Psoas muscle (tissue), 8 donors: ENCODE measurements around the gene TSPAN32. TPM values are rescaled to one million over a fixed set of nuclear protein-coding genes. Genes with fewer than 3 reads are reported as not detected.

Experiments used
- ATAC-seq, 4 donors: fragments of 200-7000 bp; cut with Tn5 transposase; one replicate each; pipeline ENCODE4 v1.9.1; 2020; ENCODE audit warnings: moderate library complexity in 3 of 4, mild to moderate bottlenecking in 2 of 4
- DNase-seq, 2 donors: peaks; one replicate each; pipeline ENCODE4 v3.0.0-alpha.2; 2020
- H3K27ac ChIP-seq: fragments of 200-600 bp; one replicate; pipeline ENCODE4 v1.8.0; 2022
- H3K27me3 ChIP-seq, 3 donors: fragments of 200-600 bp in 1 of 3; one replicate each; pipeline versions ENCODE4 v1.6.1 to v1.8.0; 2013 to 2022; ENCODE audit warnings: low read length in 2 of 3, mild to moderate bottlenecking in 2 of 3, moderate library complexity in 1 of 3; ENCODE audit not compliant: insufficient read depth in 3 of 3
- H3K36me3 ChIP-seq, 2 donors: fragments of 200-600 bp in 1 of 2; one replicate each; pipeline versions ENCODE4 v1.6.1 to v1.8.0; 2013 to 2022; ENCODE audit warnings: low read depth in 1 of 2, mild to moderate bottlenecking in 1 of 2, moderate library complexity in 1 of 2; ENCODE audit not compliant: insufficient read depth in 1 of 2
- H3K4me1 ChIP-seq: fragments of 200-600 bp; one replicate; pipeline ENCODE4 v1.8.0; 2022
- H3K4me3 ChIP-seq: fragments of 200-600 bp; one replicate; pipeline ENCODE4 v1.8.0; 2022; ENCODE audit warnings: mild to moderate bottlenecking
- H3K9me3 ChIP-seq: fragments of 200-600 bp; one replicate; pipeline ENCODE4 v1.8.0; 2022
- WGBS, 3 donors: extraction: QIAGEN DNeasy Blood & Tissue Kit; methylation state at CpG; one replicate each; pipeline versions ENCODE4 v1.1.6 to v1.1.7; 2013; 5-methylcytosine and 5-hydroxymethylcytosine counted together
- intact Hi-C, 2 donors: fragments of 100-400 bp; cut with DNase I; formaldehyde crosslinking; loops; one replicate each; pipeline versions ENCODE4 v1.11.0 to v1.14.2; 2022
- polyA plus RNA-seq, 3 donors: library from polyadenylated mRNA; stranded (reverse); fragments of 200-250 nt; gene quantifications; one replicate each; pipeline ENCODE4 v1.2.3, GENCODE V29; 2013
- total RNA-seq, 4 donors: library from RNA; stranded (reverse); fragmentation: NEBNext Ultra II Directional in 2 of 4; extraction: Animal tissue kit (Norgen Biotek cat#: 25700) in 2 of 4; gene quantifications; one replicate each; pipeline versions ENCODE4 v1.2.1 to v1.2.4, GENCODE V29; 2021 to 2023
- TF ChIP-seq, protein P1 (sequence below): fragments of 200-600 bp; IDR thresholded peaks from one replicate; pipeline ENCODE4 v1.8.0; 2022; ENCODE audit warnings: antibody characterized with exemption
- donor health status: healthy with polysubstance abuse.
- donor health status: DM: no; HTN: no; CAD: no; lungs with moderate emphysema.
- donor health status: Bipolar disorder and iron deficiency.
- donor health status: healthy.
- donor health status: DM: yes; HTN: yes; CAD: no.
- donor health status: DM: no; HTN: no; CAD: no.
- donor health status: DM: no; HTN: no; CAD: no.
- donor health status: DM: yes; HTN: yes; CAD: no.

The TSPAN32 gene
- total and polyA plus RNA-seq, 7 donors, result 0.04 to 0.56 (median 0.21) TPM; not detected in 1

DNA sequence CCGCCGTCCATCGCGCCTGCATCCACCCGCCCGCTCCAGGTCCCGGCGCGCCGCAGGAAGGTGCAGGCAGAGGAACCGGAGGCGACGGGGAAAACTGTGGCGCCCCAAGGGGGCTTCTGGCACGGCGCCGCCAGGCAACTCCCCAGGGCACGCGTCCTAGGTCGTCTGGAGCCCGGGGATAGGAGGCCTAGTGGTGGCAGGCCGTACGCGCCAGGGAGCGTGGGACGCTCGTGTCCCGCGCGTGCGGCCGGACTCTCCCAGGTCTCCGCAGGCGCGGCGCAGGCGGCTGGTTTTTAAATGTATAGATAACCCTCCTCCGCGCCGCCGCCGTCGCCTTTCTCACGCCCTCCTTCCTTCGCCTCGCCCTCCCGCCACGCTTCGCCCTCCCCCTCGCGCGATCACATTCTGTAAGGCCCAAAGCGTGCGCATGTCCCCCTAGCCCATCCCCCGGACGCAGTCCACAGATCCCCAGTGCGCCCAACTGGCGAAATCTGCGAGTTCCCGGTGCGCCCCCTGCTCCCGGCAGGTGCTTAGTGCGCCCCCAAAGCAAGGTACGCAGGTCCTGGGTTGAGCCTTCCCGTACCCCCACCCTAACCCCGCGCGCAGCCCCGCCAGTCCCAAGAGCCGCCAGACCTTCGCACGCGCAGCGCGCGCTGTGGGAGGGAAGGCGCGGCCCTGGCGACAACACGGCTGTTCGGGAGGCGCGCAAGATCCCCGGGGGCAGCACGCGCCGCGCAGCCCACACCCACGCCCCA is 31.3 kb upstream of the TSPAN32 start, which contains the start of gene ASCL2:
Gene ASCL2, minus strand, starts transcription at position 267 of the 755 bp plus-strand sequence. Its CDS starts 256 bp downstream, at position 11.
- intact Hi-C loops, result no loop called here
- WGBS, 3 donors, result 1 to 3% (median 2%) methylated on average over 57 to 89 of the region's 89 CpGs

DNA sequence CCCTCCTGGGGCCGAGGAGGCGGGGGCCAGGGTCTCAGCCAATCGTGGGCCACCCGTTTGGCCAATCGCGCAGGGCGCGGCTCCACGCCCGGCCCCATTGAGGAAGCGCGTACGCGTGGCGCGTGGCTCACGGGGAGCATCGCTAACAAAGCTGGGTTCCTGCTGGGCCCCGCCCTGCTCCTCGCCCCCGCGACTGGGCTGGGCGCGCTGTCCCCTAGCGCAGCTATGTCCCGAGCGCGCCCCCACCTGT is 30.8 kb upstream of the TSPAN32 start:
- Histone ChIP-seq H3K36me3 (no peaks in the 10 kb centered on the region), H3K4me1 (peaks cover 4% of the 10 kb centered on the region), H3K27ac (no peak overlapping the region), H3K4me3 (peak overlapping the region; percentile 38), H3K27me3 (peaks cover 0 to 84% (median 40%) of the 10 kb centered on the region in 3 donors), H3K9me3 (no peaks in the 10 kb centered on the region)
- ATAC-seq, result no peak
- TF ChIP-seq, protein P1, sequence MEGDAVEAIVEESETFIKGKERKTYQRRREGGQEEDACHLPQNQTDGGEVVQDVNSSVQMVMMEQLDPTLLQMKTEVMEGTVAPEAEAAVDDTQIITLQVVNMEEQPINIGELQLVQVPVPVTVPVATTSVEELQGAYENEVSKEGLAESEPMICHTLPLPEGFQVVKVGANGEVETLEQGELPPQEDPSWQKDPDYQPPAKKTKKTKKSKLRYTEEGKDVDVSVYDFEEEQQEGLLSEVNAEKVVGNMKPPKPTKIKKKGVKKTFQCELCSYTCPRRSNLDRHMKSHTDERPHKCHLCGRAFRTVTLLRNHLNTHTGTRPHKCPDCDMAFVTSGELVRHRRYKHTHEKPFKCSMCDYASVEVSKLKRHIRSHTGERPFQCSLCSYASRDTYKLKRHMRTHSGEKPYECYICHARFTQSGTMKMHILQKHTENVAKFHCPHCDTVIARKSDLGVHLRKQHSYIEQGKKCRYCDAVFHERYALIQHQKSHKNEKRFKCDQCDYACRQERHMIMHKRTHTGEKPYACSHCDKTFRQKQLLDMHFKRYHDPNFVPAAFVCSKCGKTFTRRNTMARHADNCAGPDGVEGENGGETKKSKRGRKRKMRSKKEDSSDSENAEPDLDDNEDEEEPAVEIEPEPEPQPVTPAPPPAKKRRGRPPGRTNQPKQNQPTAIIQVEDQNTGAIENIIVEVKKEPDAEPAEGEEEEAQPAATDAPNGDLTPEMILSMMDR, result no peak
- DNase-seq, result peak; percentile 48 to 65
- intact Hi-C loops, result no loop called here
- 0 to 4% (median 2%) methylated on average over 28 of the region's 28 CpGs for WGBS, 3 donors

More for the DNA sequence above, 31.3 kb upstream of the TSPAN32 start, which contains the start of gene ASCL2:
- Histone ChIP-seq H3K27ac (no peak within 1 kb of the TSS), H3K9me3 (no peaks in the 10 kb centered on the region), H3K36me3 (no peaks in the 10 kb centered on the region), H3K27me3 (peaks cover 0 to 81% (median 42%) of the 10 kb centered on the region in 3 donors), H3K4me1 (peaks cover 4% of the 10 kb centered on the region), H3K4me3 (peak within 1 kb of the TSS; percentile 46)
- DNase-seq (peak in 1 of 2 donors; percentile 46), ATAC-seq (no peak)
- TF ChIP-seq, protein P1, result no peak

DNA sequence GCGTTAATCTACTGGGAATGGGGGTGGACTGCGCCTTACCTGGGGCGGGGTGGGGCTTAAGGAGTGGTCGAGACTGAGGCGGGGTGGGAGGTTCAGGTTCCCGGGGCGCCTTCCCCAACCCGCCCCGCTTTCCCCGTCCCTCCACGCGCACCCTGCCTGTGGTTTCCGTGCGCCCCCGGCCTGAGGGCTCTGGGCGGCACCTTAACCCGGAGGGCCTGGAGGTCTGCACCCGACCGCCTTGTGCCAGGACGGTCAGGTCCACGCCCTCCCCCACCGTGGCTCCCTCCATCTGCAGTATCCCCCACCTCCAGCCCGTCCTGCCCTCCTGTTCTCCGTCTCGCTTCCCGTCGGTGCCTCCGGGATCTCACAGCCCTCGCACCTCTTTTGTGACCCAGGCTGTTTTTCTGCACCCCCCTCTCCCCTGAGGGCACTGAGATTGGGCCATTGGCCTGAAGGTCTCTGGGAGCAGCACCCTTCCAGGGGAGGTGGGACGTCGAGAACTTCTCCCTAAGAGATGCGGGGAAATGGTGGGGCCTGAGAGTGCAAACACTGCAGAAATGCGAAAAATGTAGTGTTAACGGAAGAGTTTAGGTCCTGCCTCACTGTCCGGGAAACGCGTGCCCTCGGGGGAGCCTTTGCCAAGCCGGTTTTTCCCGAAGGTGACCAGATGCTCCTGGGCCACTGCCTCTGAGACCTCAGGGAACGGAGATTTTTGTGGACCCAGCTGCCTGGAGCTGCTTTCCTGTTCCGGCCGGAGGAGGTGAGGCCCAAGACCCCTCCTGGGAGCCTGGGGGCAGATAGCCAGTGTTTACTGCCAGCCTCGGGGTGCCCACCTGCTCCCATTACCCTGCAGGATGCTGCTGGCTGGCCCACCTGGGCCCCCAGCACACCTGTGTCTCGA is 30.2 kb upstream of the TSPAN32 start:
- no peak overlapping the region for H3K4me3 ChIP-seq
- H3K9me3 ChIP-seq, result no peaks in the 10 kb centered on the region
- no peak for ATAC-seq
- peaks cover 4% of the 10 kb centered on the region for H3K4me1 ChIP-seq
- peaks cover 0 to 82% (median 38%) of the 10 kb centered on the region in 3 donors for H3K27me3 ChIP-seq
- TF ChIP-seq, protein P1, result no peak
- H3K36me3 ChIP-seq, result no peaks in the 10 kb centered on the region
- peak in 1 of 2 donors; percentile 39 for DNase-seq
- H3K27ac ChIP-seq, result no peak overlapping the region
- WGBS, 3 donors, result 15 to 18% (median 17%) methylated on average over 41 to 45 of the region's 45 CpGs
- intact Hi-C loops, result no loop called here

DNA sequence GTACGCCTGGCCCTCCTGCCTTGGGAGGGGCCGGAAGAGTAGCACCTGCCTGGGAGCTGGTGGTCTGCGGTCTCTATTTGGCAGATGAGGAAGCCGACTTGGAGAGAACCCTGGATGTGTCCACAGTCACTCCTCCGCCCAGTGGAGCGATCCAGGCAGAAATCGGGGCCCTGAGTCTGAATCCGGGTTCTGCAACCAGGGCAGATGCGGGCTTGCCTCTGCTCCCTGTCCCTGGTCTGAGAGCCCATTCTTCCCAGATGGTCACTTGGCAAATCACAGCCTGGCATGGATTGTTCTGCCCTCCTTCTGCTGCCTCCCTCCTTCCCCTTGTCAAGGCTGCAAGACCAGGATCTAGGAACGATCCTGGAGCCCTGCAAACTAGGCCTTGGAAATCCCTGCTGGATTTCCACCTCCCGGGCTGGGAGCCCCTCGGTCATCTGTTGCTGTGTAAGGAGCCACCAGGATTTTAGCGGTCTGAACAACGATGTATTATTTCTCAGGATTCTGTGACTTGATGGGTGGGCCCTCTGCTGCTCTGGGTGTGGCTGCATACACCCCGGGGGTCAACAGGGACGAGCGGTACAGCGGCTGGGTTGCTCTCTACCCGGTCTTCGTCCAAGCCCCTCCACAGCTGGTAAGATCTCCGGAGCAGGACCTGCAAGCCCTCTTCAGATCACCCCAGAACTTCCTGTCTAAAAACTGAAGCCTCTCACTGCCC is 29.4 kb upstream of the TSPAN32 start:
- TF ChIP-seq, protein P1, result no peak
- 71 to 74% (median 73%) methylated on average over 21 of the region's 21 CpGs for WGBS, 3 donors
- Histone ChIP-seq H3K36me3 (no peaks in the 10 kb centered on the region), H3K27me3 (peaks cover 0 to 75% (median 35%) of the 10 kb centered on the region in 3 donors), H3K4me3 (no peak overlapping the region), H3K27ac (no peak overlapping the region), H3K9me3 (no peaks in the 10 kb centered on the region), H3K4me1 (peaks cover 4% of the 10 kb centered on the region)
- intact Hi-C loops, result no loop called here
- DNase-seq (peak in 1 of 2 donors; percentile 33), ATAC-seq (no peak)
